GM21528 (cell line): Measurements from ENCODE around the gene NRP1.

Experiments
- ATAC-seq: cut with Tn5 transposase; IDR thresholded peaks from one replicate; pipeline ENCODE4 v1.9.1; 2021; ENCODE audit warnings: mild to moderate bottlenecking, moderate library complexity; ENCODE audit not compliant: unreplicated experiment, low FRiP score

The NRP1 gene

DNA sequence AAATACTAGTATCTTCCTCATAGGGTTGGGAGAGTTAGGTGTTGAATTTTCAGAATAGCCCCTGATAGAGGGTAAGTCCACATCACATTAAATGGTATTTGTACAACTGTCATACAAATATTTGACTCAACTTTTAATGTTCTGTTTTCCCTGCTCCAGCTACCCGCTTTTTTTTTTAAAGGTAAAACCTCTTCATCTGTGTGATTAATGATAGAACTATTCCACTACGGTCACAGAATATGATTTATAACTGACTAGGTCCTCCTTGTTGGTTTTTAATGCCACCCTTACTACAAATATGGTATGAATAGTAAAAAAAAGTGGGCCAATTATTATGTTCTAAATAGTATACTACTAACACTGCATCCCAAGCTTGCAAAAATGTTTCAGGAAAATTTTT lies 15.6 kb upstream of the NRP1 start:
- ATAC-seq: no peak

- ATAC-seq: no peak
Observed at GRCh38 chr10:33349268-33349667, 14.8 kb upstream of the NRP1 start.

DNA sequence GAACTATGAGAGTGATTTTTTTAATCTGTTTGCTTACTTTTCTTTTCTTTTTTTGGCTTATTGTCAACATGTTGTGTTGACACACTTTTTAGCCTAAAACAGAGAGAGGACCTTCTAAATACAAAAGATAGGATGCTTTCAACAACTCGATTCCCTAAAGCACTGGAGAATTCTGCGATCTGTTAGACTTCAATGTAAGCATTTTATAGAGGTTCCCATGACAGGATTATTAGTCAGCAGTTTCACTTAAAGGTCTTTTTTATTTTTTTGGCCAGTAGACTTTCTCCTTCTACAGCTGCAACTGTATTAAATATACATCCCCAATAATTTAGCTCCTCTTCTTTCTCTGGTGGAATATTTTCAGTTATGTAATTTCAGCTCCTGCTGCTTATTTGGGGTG lies 12.7 kb upstream of the NRP1 start:
- ATAC-seq: no peak

- no peak for ATAC-seq
Observed at GRCh38 chr10:33345236-33345635, 10.8 kb upstream of the NRP1 start.

GRCh38 chr10:33344676-33345075 lies 10.2 kb upstream of the NRP1 start:
- no peak for ATAC-seq

DNA sequence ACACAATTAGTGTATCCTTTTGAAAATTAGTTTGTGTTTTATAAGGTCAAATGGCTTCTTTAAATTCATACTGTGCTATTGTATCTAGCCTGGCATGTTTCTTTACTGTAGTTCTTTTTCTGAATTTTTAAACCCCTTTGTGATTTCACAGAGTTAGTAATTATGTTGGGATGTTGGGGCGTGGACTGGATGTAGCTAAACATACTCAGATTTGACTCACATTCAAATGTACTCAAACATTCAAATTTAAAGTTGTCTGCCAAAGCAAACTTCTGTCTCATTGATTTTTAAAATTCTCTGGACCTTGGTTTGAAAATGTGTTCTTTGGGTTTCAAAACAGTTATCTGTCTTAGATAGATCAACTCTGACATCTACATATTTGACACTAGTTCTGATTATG lies 7.2 kb upstream of the NRP1 start:
- ATAC-seq: no peak

GRCh38 chr10:33337326-33337957 lies 3.0 kb upstream of the NRP1 start:
- no peak for ATAC-seq

- no peak for ATAC-seq
Observed at GRCh38 chr10:33336582-33337325, 2.3 kb upstream of the NRP1 start.

- no peak for ATAC-seq
Observed at GRCh38 chr10:33335801-33336581, 1.5 kb upstream of the NRP1 start.

DNA sequence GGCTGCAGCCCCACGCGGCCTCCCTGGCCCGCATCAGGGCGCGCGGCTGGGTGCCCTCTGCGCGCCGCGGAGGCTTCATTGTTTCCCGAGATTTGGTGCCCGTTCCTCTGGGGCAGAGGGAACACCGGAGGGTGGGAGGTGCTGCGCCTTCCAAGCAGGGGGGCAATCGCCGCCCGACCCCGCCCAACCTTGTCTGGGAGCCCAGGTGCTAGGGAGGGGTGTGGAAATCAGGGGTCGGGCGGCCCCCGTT lies 1.0 kb upstream of the NRP1 start:
- ATAC-seq: no peak

- ATAC-seq: no peak
Observed at GRCh38 chr10:33334805-33335550, 511 bp upstream of the NRP1 start.

- ATAC-seq: no peak
Observed at GRCh38 chr10:33333260-33334101, 986 bp downstream of the NRP1 start.

DNA sequence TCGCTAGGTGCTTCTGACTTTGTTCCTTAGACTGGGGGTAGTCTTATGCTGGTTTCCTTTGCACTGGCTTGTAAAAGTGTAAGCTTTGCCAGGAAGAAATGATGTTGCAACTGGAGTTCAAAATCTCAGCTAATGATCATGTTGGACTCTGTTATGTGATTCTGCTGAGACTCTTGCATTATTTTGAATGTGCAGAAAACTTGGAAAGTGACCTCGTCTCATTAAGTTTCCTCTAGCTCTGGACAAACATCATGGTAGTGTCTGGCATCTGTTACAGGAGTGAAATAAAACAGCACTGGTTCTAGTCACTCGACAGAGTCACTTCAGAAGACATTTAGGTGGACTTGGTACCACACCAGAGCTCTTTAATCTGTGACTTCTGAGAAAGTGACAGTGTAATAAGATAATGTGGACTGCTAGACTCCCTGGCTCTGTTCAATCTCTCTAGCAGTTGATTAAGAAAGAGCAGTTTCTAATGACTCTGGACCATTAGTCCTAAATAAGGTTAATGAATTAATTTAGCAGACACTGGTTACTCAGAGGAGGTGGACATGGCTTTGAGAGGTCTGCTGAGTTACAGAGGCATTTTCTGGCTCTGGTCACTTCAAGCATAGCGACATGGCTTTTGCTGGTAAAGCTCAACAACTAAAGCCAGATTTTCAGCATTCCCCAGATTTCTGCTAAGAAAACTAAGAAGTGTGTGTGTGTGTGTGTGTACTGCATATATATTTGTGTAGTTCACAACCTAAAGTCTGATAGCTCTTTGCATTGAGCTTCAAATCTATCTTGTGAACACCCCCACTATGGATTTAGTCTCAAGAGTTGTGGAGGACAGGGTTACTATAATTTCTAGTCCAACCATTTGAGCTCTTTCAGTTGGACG lies 2.0 kb downstream of the NRP1 start:
- ATAC-seq: no peak

- no peak for ATAC-seq
Observed at GRCh38 chr10:33331379-33331694, 3.1 kb downstream of the NRP1 start.

DNA sequence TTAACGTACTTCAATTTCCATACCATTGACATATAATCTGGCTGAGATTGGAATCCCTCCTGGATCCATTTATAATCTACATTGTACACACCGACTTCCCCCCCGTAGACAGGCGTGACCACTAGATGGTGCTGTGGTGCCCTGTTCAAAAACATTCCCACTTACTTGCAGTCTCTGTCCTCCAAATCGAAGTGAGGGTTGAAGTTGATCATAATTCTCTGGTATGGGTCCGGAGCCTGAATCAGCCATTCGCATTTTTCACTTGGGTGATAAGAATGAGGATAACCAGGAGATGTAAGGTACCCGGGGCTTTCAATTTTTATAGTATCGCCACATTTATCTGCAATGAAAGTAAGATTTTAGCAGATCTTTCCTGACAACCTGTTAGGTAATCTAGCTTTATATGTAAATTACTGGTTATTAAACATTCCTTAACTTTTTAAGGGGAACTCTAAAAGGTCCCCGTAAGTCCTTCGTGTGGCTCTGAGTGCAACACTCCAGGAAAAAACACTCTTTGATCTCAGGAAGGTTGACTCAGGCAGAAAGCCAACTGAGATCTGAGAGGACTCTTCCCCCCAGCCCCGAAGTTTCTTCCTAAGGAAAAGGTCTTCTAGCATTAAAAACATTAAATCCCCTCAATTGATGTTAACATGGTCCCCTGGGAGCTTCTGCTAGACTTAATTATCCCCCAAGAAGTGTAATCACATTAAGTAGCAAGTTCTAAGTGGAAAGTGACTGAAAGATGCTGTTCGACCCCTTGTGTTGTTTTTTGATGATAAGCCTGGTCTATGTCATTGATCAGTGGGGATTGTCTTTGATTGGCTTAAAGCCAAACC lies 3.7 kb downstream of the NRP1 start:
- ATAC-seq: peak; percentile 54

GRCh38 chr10:33329178-33329577 lies 5.3 kb downstream of the NRP1 start:
- ATAC-seq: no peak

DNA sequence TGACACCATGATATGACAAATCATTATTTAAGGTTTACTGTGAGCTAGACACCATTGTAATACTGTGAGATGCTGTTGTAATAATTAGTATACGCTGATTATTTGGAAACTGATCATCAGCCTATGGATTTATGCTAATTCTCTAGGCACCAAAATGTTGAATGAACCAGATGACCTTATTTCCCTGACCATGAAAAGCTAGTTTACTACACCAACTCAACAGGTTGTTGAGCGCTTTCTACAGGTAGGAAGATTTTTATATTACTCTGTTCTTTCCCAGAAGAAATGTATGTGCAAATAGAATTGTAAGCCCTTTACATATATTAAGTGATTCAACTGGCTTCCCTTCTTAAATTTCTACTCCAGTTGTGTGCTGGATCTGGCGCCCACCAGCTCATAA lies 6.2 kb downstream of the NRP1 start:
- ATAC-seq: no peak

- no peak for ATAC-seq
Observed at GRCh38 chr10:33327751-33328150, 6.7 kb downstream of the NRP1 start.

DNA sequence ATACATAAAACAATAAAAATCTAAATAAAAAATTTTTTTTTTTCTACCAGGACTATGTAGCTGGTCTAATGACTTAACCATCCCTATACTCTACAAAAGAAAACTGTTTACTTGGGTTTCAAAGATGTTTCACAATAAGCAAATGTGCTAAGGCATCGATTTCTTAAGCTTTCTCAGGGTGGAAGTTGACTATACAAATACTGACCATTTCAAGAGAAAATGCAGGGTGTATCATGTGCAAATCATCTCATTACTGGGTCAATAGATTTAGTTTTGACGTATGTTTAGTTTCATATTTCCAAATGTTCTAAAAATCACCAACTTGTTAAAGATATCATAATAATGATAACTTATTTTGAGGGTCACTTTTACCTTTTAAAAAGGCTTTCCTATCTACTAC lies 7.5 kb downstream of the NRP1 start:
- no peak for ATAC-seq
